Bronchial epithelial cell (primary cell): ENCODE results near the gene KRT81. TPM values are rescaled to one million over a fixed set of nuclear protein-coding genes. Genes with fewer than 3 reads are reported as not detected.
"Not testable (repeated sequence)": the region's sequence is repeated elsewhere in the genome, so short reads cannot be mapped to it uniquely, and the experiment has no call there.

ENCODE experiments used
- DNase-seq: peaks from one replicate; pipeline ENCODE4 v3.0.0-alpha.2; 2010; ENCODE audit warnings: low read depth
- FAIRE-seq: peaks from 2 replicates; lab custom pipeline; 2011; peaks lifted over from hg19 to GRCh38; lab: Jason Lieb, UNC
- H3K27me3 ChIP-seq: 2 replicates; pipeline ENCODE4 v1.5.1; 2011; ENCODE audit warnings: low read length; ENCODE audit not compliant: control insufficient read depth, insufficient read depth
- H3K36me3 ChIP-seq: 2 replicates; pipeline ENCODE4 v1.5.1; 2011; ENCODE audit warnings: low read length; ENCODE audit not compliant: control insufficient read depth, insufficient read depth
- H3K4me3 ChIP-seq: 2 replicates; pipeline ENCODE4 v1.5.1; 2011; ENCODE audit warnings: mild to moderate bottlenecking, low read depth, low read length, control low read depth
- CTCF ChIP-seq: IDR thresholded peaks from 2 replicates; pipeline ENCODE4 v1.5.1; 2011; ENCODE audit warnings: mild to moderate bottlenecking, moderate library complexity, low read length, control low read depth, inconsistent platforms; ENCODE audit not compliant: insufficient read depth, severe bottlenecking
- total RNA-seq: library from RNA; depleted of rRNA; stranded (reverse); fragments of >200 nt; gene quantifications from 2 replicates; pipeline ENCODE4 v1.2.1, GENCODE V29; 2014

The KRT81 gene
- total RNA-seq, 1 donor from 2014 or later, result 0.26 TPM

GRCh38 chr12:52306731-52307130, 15.4 kb upstream of the KRT81 start:
- no peak for TF ChIP-seq CTCF
- Histone ChIP-seq H3K36me3 (no peaks in the 10 kb centered on the region), H3K27me3 (no peaks in the 10 kb centered on the region), H3K4me3 (no peak overlapping the region)
- no peak for FAIRE-seq
- DNase-seq, result no peak

- no peak overlapping the region for H3K4me3 ChIP-seq
- no peaks in the 10 kb centered on the region for H3K36me3 ChIP-seq
- TF ChIP-seq CTCF, result peak; percentile 38
- H3K27me3 ChIP-seq, result no peaks in the 10 kb centered on the region
- DNase-seq, result no peak
- FAIRE-seq, result no peak
Observed at GRCh38 chr12:52305921-52306705, 14.8 kb upstream of the KRT81 start.

- not testable (repeated sequence) for H3K4me3 ChIP-seq, FAIRE-seq, DNase-seq, H3K36me3 ChIP-seq, H3K27me3 ChIP-seq
Observed at GRCh38 chr12:52304941-52305411, 13.6 kb upstream of the KRT81 start.

- not testable (repeated sequence) for H3K27me3 ChIP-seq, DNase-seq, H3K36me3 ChIP-seq, H3K4me3 ChIP-seq
- FAIRE-seq, result peak; percentile 93
Observed at GRCh38 chr12:52302242-52302914, 11.0 kb upstream of the KRT81 start.

- DNase-seq, H3K27me3 ChIP-seq, H3K36me3 ChIP-seq, H3K4me3 ChIP-seq, FAIRE-seq: not testable (repeated sequence)
Observed at GRCh38 chr12:52301721-52302120, 10.4 kb upstream of the KRT81 start.

- H3K4me3 ChIP-seq, result no peak overlapping the region
- TF ChIP-seq CTCF, result no peak
- H3K27me3 ChIP-seq, result peaks cover 4% of the 10 kb centered on the region
- DNase-seq, result no peak
- FAIRE-seq, result no peak
- H3K36me3 ChIP-seq, result no peaks in the 10 kb centered on the region
Observed at GRCh38 chr12:52300796-52301691, 9.7 kb upstream of the KRT81 start.
